ENCODE measurements around the gene NHLH1. TPM values are rescaled to one million over a fixed set of nuclear protein-coding genes. Genes with fewer than 3 reads are reported as not detected.

NHLH1 gene
- total and polyA plus RNA-seq, 2 of the 13 experiments (the other 11 are each of a cell fraction or from before 2014, with no cell fraction given) = 0.11 to 0.57 TPM

- in situ Hi-C loops (cut with HindIII; ENCODE audit: extremely low pct_ligation_motif_present, low pct_unique_long_range_greater_than_20kb) = no loop called here
- no peak overlapping the region for H3K4me3 ChIP-seq (replicated peaks in 1 of 3; ENCODE audit: insufficient read depth in 1 of 3, low read depth in 2 of 3, low read length in 3 of 3)
- DNase-seq (ENCODE audit: low spot score) (no peak), ATAC-seq (no peak), FAIRE-seq (no peak)
- intact Hi-C loops (cut with micrococcal nuclease; ENCODE audit: unreplicated experiment) = no loop called here
- H3K36me3 ChIP-seq (replicated peaks in 1 of 2; ENCODE audit: control insufficient read depth in 1 of 2, insufficient read depth in 2 of 2, low read length in 2 of 2) = peaks cover 14 to 84% of the 10 kb centered on the region in 2 experiments
- no TSS peak for BruUV-seq (replicated peaks)
- 98% methylated on average over 4 of the region's 4 CpGs for WGBS (ENCODE audit: low lambda C conversion rate)
- TF ChIP-seq MTERF4 (CRISPR knock-in tag; IDR thresholded peaks at IDR 0.05) (no peak), FOXA1 (IDR thresholded peaks at IDR 0.05) (no peak), FOXA1 (CRISPR knock-in tag; IDR thresholded peaks at IDR 0.05) (no peak), ADNP (CRISPR knock-in tag; IDR thresholded peaks at IDR 0.05) (no peak), ZNF790 (CRISPR knock-in tag; IDR thresholded peaks at IDR 0.05; ENCODE audit: borderline replicate concordance) (no peak), RORA (CRISPR knock-in tag; IDR thresholded peaks at IDR 0.05) (no peak), ZNF350 (CRISPR knock-in tag; IDR thresholded peaks at IDR 0.05; ENCODE audit: borderline replicate concordance, low read depth) (no peak)
- no peaks in the 10 kb centered on the region for H3K27me3 ChIP-seq (ENCODE audit: control insufficient read depth in 1 of 2, insufficient read depth in 2 of 2, low read length in 2 of 2)
- no peaks in the 10 kb centered on the region for H3K4me1 ChIP-seq (ENCODE audit: insufficient read depth, low read length)
- ChIA-PET CTCF (ENCODE audit: low intra/inter-chr PET ratio, low total read pairs) (no interaction called here), POLR2A (no interaction called here)
- H4K20me1 ChIP-seq (ENCODE audit: insufficient read depth, low read length) = peaks cover 15% of the 10 kb centered on the region
- H3K27ac ChIP-seq (ENCODE audit: extremely low read length, insufficient read depth, low read length) = no peak overlapping the region
- H3K79me2 ChIP-seq (ENCODE audit: insufficient read depth, low read length) = peaks cover 28% of the 10 kb centered on the region
- H3K9ac ChIP-seq (ENCODE audit: insufficient read depth, low read depth, low read length) = no peak overlapping the region
- H3K4me2 ChIP-seq (ENCODE audit: low read depth, low read length) = no peak overlapping the region
- H2AFZ ChIP-seq (ENCODE audit: low read length) = no peak overlapping the region
- H3K9me3 ChIP-seq (ENCODE audit: low read length) = no peaks in the 10 kb centered on the region
Observed at GRCh38 chr1:160325252-160325651, 41.6 kb upstream of the NHLH1 start.

- Histone ChIP-seq H2AFZ (ENCODE audit: low read length) (no peak overlapping the region), H3K4me2 (ENCODE audit: low read depth, low read length) (no peak overlapping the region), H3K4me1 (ENCODE audit: insufficient read depth, low read length) (no peaks in the 10 kb centered on the region), H3K79me2 (ENCODE audit: insufficient read depth, low read length) (peaks cover 20% of the 10 kb centered on the region), H3K27me3 (ENCODE audit: control insufficient read depth in 1 of 2, insufficient read depth in 2 of 2, low read length in 2 of 2) (no peaks in the 10 kb centered on the region), H3K9me3 (ENCODE audit: low read length) (no peaks in the 10 kb centered on the region), H3K4me3 (replicated peaks in 1 of 3; ENCODE audit: insufficient read depth in 1 of 3, low read depth in 2 of 3, low read length in 3 of 3) (no peak overlapping the region), H4K20me1 (ENCODE audit: insufficient read depth, low read length) (peaks cover 8% of the 10 kb centered on the region), H3K27ac (ENCODE audit: extremely low read length, insufficient read depth, low read length) (no peak overlapping the region), H3K36me3 (replicated peaks in 1 of 2; ENCODE audit: control insufficient read depth in 1 of 2, insufficient read depth in 2 of 2, low read length in 2 of 2) (peaks cover 16 to 86% of the 10 kb centered on the region in 2 experiments), H3K9ac (ENCODE audit: insufficient read depth, low read depth, low read length) (no peak overlapping the region)
- no TSS peak for BruUV-seq (replicated peaks)
- DNase-seq (ENCODE audit: low spot score) = no peak
- POLR2A ChIA-PET = no interaction called here
- intact Hi-C loops (cut with micrococcal nuclease; ENCODE audit: unreplicated experiment) (no loop called here), in situ Hi-C loops (cut with HindIII; ENCODE audit: extremely low pct_ligation_motif_present, low pct_unique_long_range_greater_than_20kb) (no loop called here)
- no peak for FAIRE-seq
- no peak for ATAC-seq
- CTCF ChIA-PET (ENCODE audit: low intra/inter-chr PET ratio, low total read pairs) = no interaction called here
- 98% methylated on average over 5 of the region's 5 CpGs for WGBS (ENCODE audit: low lambda C conversion rate)
- no peak for TF ChIP-seq ZNF878 (CRISPR knock-in tag; IDR thresholded peaks at IDR 0.05)
- TF ChIP-seq ZNF816 (CRISPR knock-in tag; IDR thresholded peaks at IDR 0.05; ENCODE audit: borderline replicate concordance) = no peak
- TF ChIP-seq ZNF605 (CRISPR knock-in tag; IDR thresholded peaks at IDR 0.05) = no peak
- no peak for TF ChIP-seq YEATS2 (CRISPR knock-in tag; IDR thresholded peaks at IDR 0.05; ENCODE audit: borderline replicate concordance)
- TF ChIP-seq ZNF24 (IDR thresholded peaks at IDR 0.05) = no peak
- TF ChIP-seq TEAD3 (CRISPR knock-in tag; optimal IDR thresholded peaks at IDR 0.05; ENCODE audit: borderline replicate concordance) = no peak
- no peak for TF ChIP-seq ZFX (CRISPR knock-in tag; IDR thresholded peaks at IDR 0.05; ENCODE audit: low read depth)
- TF ChIP-seq PBX2 (CRISPR knock-in tag; IDR thresholded peaks at IDR 0.05) = no peak
- TF ChIP-seq ZNF296 (CRISPR knock-in tag; conservative IDR thresholded peaks at IDR 0.05) = no peak
- TF ChIP-seq UBTF (CRISPR knock-in tag; IDR thresholded peaks at IDR 0.05) = no peak
- no peak for TF ChIP-seq STAT5B (CRISPR knock-in tag; IDR thresholded peaks at IDR 0.05)
Observed at GRCh38 chr1:160326418-160326817, 40.5 kb upstream of the NHLH1 start.
